OCI-LY3 (cell line): ENCODE data around the gene SLC35D2.

ENCODE experiments used
- EZH2phosphoT487 ChIP-seq: fragments of 200-600 bp; shearing (Covaris generic); IDR thresholded peaks from 2 replicates; pipeline ENCODE4 v1.6.1; 2018; ENCODE audit warnings: antibody characterized with exemption, mixed run types, low read depth
- TF ChIP-seq, protein P1 (sequence below): fragments of 200-600, 300-600 bp; sonication (generic); IDR thresholded peaks from 2 replicates; pipeline ENCODE4 v1.5.1; 2014; ENCODE audit warnings: antibody characterized with exemption, low read length, low read depth

DNA sequence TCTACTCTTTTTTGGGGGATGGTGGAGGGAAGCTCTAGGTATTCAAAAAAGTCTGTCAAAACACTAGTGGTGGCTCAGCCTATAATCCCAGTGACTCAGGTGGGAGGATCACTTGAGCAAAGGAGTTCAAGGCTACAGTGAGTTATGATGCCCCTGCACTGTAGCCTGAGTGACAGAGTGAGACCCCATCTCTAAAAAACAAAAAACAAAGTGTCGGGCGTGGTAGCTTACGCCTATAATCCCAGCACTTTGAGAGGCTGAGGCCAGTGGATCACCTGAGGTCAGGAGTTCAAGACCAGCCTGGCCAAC, 15.8 kb upstream of the SLC35D2 start:
- TF ChIP-seq, protein P1, sequence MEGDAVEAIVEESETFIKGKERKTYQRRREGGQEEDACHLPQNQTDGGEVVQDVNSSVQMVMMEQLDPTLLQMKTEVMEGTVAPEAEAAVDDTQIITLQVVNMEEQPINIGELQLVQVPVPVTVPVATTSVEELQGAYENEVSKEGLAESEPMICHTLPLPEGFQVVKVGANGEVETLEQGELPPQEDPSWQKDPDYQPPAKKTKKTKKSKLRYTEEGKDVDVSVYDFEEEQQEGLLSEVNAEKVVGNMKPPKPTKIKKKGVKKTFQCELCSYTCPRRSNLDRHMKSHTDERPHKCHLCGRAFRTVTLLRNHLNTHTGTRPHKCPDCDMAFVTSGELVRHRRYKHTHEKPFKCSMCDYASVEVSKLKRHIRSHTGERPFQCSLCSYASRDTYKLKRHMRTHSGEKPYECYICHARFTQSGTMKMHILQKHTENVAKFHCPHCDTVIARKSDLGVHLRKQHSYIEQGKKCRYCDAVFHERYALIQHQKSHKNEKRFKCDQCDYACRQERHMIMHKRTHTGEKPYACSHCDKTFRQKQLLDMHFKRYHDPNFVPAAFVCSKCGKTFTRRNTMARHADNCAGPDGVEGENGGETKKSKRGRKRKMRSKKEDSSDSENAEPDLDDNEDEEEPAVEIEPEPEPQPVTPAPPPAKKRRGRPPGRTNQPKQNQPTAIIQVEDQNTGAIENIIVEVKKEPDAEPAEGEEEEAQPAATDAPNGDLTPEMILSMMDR: no peak
- TF ChIP-seq EZH2phosphoT487: no peak
